ENCODE measurements around the gene SLC17A9. TPM values are rescaled to one million over a fixed set of nuclear protein-coding genes. Genes with fewer than 3 reads are reported as not detected.

SLC17A9 gene
- total RNA-seq, 1 experiment from 2014 or later, result 37.6 TPM

DNA sequence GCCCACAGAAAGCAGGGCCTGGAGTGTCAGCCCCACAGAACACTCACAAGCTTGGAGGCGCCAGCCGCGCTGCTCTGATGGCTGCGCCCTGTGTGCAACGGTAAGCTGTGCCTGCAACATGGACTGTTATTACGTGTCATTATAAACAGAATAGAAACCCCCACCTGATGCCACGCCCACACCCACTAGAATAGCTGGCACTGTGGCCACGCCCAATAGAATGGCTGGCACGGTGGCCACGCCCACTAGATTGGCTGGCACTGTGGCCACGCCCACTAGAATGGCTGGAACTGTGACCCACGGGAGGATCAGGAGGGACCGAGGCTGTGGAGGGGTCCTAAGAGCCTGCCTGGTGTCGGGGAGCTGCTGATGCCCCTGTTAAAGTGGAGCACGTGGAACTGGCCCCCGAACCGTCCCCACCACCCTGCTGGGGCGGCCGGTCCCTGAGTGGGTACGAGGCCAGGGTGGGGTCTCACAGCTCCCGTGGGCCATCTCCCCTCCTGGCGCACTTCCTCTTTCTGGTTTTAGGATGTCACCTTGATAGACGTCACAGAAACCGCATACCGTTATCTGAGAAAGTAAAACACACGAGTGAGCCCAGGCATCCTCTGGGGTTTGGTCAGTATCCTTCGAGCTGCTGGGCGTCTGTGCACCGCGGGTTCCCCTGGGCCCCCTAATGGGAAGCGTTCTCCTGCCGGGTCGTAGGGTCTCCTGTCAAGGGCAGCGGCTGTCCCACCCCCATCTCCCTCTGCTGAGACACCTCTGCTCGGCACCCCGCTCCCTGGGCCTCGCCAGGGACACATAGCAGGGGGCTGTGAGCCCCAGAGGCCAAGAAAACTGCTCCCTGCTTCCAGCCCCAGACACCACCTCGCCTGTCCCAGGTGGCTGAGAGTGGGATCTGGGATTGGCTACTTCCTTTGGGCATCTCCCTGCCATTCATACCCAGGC lies 25.4 kb downstream of the SLC17A9 start:
- TF ChIP-seq EGR1 (IDR thresholded peaks at IDR 0.05; ENCODE audit: low read depth), result no peak
- no peak overlapping the region for H3K27ac ChIP-seq (ENCODE audit: low read depth, low read length)
- H4K20me1 ChIP-seq (ENCODE audit: insufficient read depth), result no peaks in the 10 kb centered on the region
- H3K9me3 ChIP-seq (ENCODE audit: control insufficient read depth in 1 of 2, insufficient read depth in 1 of 2, low read depth in 1 of 2, low read length in 2 of 2), result no peaks in the 10 kb centered on the region
- H3K79me2 ChIP-seq (ENCODE audit: insufficient read depth, low read length), result no peaks in the 10 kb centered on the region
- no TSS peak for BruUV-seq (replicated peaks)
- H2AFZ ChIP-seq (ENCODE audit: low read depth, low read length, poor library complexity, severe bottlenecking), result no peak overlapping the region
- DNase-seq (ENCODE audit: low read depth, low spot score) (peak; percentile 51), ATAC-seq (peak; percentile 86)
- peak overlapping the region; percentile 48 for H3K4me2 ChIP-seq (ENCODE audit: low read length)
- RAD21 ChIA-PET (ENCODE audit: low non-redundant PET in 1 of 2, low total read pairs in 2 of 2, uncharacterized antibody in 2 of 2, unreplicated experiment in 2 of 2), result interaction anchor here in 1 of 2 experiments (0.7 kb wide), 1 partner anchor 32 kb away, joined by 5 read pairs; no protein-coding TSS in a partner anchor
- H3K9ac ChIP-seq (ENCODE audit: low read length), result no peak overlapping the region
- CTCF ChIA-PET, result no interaction called here
- H3K4me3 ChIP-seq (replicated peaks in 1 of 2; ENCODE audit: low read depth in 1 of 2, low read length in 2 of 2), result no peak overlapping the region
- POLR2A ChIA-PET, result interaction anchor here (0.8 kb wide), 1 partner anchor 103 kb away, joined by 4 read pairs; no protein-coding TSS in a partner anchor
- peaks cover 4 to 9% of the 10 kb centered on the region in 2 experiments; a peak in 3 of 4 replicates for H3K4me1 ChIP-seq (ENCODE audit: control insufficient read depth in 1 of 2, insufficient read depth in 2 of 2, low read length in 2 of 2)
- H3K9me2 ChIP-seq (ENCODE audit: insufficient read depth), result no peaks in the 10 kb centered on the region
- no peaks in the 10 kb centered on the region for H3K27me3 ChIP-seq (ENCODE audit: insufficient read depth, low read length)
- intact Hi-C loops (cut with micrococcal nuclease), result no loop called here
- H3K36me3 ChIP-seq (ENCODE audit: control insufficient read depth in 1 of 2, insufficient read depth in 2 of 2, low read length in 2 of 2), result no peaks in the 10 kb centered on the region

DNA sequence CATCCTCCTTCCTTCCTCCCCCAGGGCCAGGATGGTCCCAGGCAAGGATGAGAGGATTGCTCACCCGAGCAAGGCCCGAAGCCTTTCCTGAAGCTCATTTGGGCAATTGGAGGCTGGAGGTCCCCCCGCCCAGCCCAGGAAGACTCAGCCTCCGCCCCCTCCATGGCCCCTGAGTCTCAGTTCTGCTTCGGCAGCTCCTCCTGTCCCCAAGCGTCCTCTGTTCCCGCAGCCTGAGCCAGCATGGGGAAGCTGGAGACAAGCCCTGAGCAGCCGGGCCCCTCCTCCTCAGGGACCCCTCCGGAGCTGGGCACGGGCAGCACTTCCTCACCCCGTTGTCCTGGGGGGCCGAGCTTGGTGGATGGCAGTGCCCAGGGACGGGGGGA lies 26.0 kb downstream of the SLC17A9 start:
- Histone ChIP-seq H3K4me3 (replicated peaks in 1 of 2; ENCODE audit: low read depth in 1 of 2, low read length in 2 of 2) (no peak overlapping the region), H3K4me2 (ENCODE audit: low read length) (no peak overlapping the region), H3K27me3 (ENCODE audit: insufficient read depth, low read length) (no peaks in the 10 kb centered on the region), H3K79me2 (ENCODE audit: insufficient read depth, low read length) (no peaks in the 10 kb centered on the region), H3K9me3 (ENCODE audit: control insufficient read depth in 1 of 2, insufficient read depth in 1 of 2, low read depth in 1 of 2, low read length in 2 of 2) (no peaks in the 10 kb centered on the region), H3K4me1 (ENCODE audit: control insufficient read depth in 1 of 2, insufficient read depth in 2 of 2, low read length in 2 of 2) (peaks cover 3 to 8% of the 10 kb centered on the region in 2 experiments; a peak in 3 of 4 replicates), H4K20me1 (ENCODE audit: insufficient read depth) (no peaks in the 10 kb centered on the region), H3K27ac (ENCODE audit: low read depth, low read length) (no peak overlapping the region), H3K36me3 (ENCODE audit: control insufficient read depth in 1 of 2, insufficient read depth in 2 of 2, low read length in 2 of 2) (no peaks in the 10 kb centered on the region), H3K9ac (ENCODE audit: low read length) (no peak overlapping the region), H2AFZ (ENCODE audit: low read depth, low read length, poor library complexity, severe bottlenecking) (no peak overlapping the region), H3K9me2 (ENCODE audit: insufficient read depth) (no peaks in the 10 kb centered on the region)
- RAD21 ChIA-PET (ENCODE audit: low non-redundant PET in 1 of 2, low total read pairs in 2 of 2, uncharacterized antibody in 2 of 2, unreplicated experiment in 2 of 2), result no interaction called here
- TF ChIP-seq ZNF274 (IDR thresholded peaks at IDR 0.05; ENCODE audit: low read depth, low read length) (no peak), POLR2AphosphoS5 (IDR thresholded peaks at IDR 0.05; ENCODE audit: low read depth, low read length) (no peak), ELF1 (IDR thresholded peaks at IDR 0.05; ENCODE audit: borderline replicate concordance, low read depth) (no peak)
- TF ChIP-seq, protein P1, sequence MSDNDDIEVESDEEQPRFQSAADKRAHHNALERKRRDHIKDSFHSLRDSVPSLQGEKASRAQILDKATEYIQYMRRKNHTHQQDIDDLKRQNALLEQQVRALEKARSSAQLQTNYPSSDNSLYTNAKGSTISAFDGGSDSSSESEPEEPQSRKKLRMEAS (IDR thresholded peaks at IDR 0.05), result no peak
- TF ChIP-seq, protein P2, sequence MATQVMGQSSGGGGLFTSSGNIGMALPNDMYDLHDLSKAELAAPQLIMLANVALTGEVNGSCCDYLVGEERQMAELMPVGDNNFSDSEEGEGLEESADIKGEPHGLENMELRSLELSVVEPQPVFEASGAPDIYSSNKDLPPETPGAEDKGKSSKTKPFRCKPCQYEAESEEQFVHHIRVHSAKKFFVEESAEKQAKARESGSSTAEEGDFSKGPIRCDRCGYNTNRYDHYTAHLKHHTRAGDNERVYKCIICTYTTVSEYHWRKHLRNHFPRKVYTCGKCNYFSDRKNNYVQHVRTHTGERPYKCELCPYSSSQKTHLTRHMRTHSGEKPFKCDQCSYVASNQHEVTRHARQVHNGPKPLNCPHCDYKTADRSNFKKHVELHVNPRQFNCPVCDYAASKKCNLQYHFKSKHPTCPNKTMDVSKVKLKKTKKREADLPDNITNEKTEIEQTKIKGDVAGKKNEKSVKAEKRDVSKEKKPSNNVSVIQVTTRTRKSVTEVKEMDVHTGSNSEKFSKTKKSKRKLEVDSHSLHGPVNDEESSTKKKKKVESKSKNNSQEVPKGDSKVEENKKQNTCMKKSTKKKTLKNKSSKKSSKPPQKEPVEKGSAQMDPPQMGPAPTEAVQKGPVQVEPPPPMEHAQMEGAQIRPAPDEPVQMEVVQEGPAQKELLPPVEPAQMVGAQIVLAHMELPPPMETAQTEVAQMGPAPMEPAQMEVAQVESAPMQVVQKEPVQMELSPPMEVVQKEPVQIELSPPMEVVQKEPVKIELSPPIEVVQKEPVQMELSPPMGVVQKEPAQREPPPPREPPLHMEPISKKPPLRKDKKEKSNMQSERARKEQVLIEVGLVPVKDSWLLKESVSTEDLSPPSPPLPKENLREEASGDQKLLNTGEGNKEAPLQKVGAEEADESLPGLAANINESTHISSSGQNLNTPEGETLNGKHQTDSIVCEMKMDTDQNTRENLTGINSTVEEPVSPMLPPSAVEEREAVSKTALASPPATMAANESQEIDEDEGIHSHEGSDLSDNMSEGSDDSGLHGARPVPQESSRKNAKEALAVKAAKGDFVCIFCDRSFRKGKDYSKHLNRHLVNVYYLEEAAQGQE (IDR thresholded peaks at IDR 0.05; ENCODE audit: low read depth), result no peak
- intact Hi-C loops (cut with micrococcal nuclease), result no loop called here
- POLR2A ChIA-PET, result no interaction called here
- DNase-seq (ENCODE audit: low read depth, low spot score), result no peak
- CTCF ChIA-PET, result interaction anchor here (0.9 kb wide), 1 partner anchor 31 kb away, joined by 3 read pairs; no protein-coding TSS in a partner anchor
- no peak for ATAC-seq
- BruUV-seq (replicated peaks), result no TSS peak
